HG02840 (cell line): ENCODE data around the gene UCKL1.
"Not testable (repeated sequence)": the region's sequence is repeated elsewhere in the genome, so short reads cannot be mapped to it uniquely, and the experiment has no call there.

Source experiments
- ATAC-seq: cut with Tn5 transposase; IDR thresholded peaks from one replicate; pipeline ENCODE4 v1.9.1; 2021; ENCODE audit warnings: mild to moderate bottlenecking, moderate library complexity, moderate number of reproducible peaks; ENCODE audit not compliant: unreplicated experiment, low FRiP score

UCKL1 gene

GRCh38 chr20:63973160-63973479, 16.9 kb upstream of the UCKL1 start:
- ATAC-seq, result no peak

- no peak for ATAC-seq
Measured at GRCh38 chr20:63972312-63973159, 16.3 kb upstream of the UCKL1 start.

DNA sequence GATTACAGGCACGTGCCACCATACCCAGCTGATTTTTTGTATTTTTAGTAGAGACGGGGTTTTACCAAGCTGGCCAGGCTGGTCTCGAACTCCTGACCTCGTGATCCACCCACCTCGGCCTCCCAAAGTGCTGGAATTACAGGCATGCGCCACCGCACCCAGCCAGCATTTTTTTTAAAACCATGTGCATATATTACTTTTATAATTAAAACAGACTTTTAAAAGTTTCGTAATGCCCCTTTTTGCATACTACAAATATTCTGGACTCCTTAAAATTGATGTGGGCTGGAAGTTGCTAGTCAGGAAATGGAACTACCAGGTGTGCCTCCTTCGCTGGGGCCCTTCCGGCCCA, 15.7 kb upstream of the UCKL1 start:
- not testable (repeated sequence) for ATAC-seq

DNA sequence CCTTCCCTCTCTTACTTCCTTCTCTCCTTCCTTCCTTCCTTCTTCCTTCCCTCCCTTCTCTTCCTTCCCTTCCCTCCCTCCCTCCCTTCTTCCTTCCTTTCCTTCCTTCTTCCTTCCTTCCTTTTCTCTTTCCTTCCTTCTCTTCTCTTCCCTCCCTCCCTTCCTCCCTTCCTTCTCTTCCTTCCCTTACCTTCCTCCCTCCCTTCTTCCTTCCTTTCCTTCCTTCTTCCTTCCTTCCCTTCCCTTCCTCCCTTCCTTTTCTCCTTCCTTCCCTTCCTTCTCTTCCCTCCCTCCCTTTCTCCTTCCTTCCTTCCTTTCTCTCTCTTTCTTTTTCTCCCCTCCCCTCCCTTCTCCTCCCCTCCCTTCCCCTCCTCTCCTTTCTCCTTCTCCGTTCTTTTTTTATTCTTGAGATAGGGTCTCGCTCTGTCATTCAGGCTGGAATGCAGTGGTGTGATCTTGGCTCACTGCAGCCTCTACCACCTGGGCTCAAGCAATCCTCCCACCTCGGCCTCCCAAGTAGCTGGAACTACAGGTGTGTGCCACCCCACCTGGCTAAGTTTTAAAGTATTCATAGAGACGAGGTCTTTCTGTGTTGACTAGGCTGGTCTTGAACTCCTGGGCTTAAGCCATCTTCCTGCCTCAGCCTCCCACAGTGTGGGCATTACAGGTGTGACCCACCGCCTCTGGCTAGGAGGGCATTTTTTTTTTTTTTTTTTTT, 14.7 kb upstream of the UCKL1 start:
- no peak for ATAC-seq

DNA sequence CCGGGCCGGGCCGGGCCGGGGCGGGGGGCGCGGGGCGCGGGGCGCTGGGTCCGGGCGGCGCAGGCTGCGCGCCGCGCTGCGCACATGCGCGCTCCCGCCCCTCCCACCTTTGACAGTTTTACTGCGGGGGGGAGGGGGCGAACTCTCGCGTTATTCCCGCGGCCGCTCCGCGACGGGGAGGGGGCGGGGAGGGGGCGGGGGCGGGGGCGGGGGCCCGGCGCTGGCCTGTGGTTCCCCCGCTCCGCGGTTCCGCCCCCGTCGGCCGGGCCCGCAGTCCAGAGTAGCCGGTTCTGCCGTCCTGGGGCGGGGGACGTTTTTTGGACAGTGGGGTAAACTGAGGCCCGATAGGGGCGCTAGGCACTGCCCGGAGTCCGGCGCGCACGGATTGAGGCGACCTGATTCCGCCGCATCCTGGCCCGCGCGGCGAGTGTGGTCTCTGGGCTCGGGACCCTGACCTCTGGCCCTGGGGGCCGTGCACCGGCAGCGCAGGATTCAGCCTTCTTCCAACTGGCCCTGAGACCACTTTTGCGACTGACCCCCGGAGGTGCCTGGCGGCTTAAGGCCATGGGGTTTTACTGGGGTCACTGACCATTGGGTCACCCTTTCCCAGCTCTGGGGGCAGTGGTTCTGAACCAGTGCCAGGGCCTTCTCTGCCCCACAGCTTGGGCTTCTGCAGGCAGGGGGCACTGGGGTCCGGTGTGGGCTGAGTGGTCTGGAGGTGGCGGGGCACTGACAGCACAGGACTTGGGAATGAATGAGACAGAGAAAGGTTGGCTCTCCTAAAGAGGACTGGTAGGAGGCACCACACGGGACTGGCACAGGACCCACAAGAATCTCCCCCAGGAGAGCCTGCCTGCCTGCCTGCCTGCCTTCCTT, 13.9 kb upstream of the UCKL1 start, which contains the start of gene ZNF512B:
Gene ZNF512B, minus strand, starts transcription at position 93 of the 876 bp plus-strand sequence. CDS start 1,980 bp downstream, outside the sequence.
- ATAC-seq, result no peak

DNA sequence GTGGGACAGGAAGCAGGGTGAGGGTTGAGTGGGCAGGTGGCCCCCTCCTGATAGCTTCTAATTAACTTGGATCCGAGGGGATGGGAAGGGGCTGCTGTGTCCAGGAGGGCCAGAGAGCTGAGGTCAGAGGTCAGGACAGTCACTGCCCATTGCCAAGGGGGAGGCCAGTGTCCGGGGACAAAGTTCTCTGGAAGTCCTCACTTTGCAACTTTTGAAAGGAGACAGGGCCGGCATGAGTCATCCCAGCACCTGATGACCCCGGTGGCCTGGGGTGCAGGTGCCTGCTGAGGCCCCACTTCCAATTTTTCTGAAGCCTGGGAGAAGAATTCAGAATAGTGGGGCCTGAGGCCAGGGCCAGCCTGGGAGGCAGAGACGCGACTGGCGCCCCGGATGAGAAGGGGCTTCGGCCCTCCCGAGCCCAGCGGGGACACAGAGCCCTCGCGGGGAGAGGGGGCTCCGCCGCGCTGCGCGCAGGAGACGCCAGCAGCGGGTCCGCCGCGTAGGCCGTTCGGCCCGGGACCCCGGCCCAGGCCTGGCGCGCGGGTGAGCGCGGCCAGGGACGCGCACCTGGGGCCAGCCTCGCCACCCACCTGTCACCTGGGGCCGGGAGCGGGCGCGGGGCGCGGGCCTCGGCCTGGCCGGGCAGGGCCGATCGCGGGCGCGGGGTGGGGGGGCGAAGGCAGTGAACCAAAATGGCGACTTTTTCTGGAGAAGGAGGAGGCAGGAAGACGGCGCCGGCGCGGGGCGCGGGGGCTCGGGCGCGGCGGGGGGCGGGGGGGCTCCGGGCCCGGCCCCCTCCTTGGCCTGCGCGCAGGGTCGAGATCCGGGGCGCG, 12.9 kb upstream of the UCKL1 start:
- ATAC-seq, result no peak

GRCh38 chr20:63968136-63968927, 12.1 kb upstream of the UCKL1 start:
- no peak for ATAC-seq

DNA sequence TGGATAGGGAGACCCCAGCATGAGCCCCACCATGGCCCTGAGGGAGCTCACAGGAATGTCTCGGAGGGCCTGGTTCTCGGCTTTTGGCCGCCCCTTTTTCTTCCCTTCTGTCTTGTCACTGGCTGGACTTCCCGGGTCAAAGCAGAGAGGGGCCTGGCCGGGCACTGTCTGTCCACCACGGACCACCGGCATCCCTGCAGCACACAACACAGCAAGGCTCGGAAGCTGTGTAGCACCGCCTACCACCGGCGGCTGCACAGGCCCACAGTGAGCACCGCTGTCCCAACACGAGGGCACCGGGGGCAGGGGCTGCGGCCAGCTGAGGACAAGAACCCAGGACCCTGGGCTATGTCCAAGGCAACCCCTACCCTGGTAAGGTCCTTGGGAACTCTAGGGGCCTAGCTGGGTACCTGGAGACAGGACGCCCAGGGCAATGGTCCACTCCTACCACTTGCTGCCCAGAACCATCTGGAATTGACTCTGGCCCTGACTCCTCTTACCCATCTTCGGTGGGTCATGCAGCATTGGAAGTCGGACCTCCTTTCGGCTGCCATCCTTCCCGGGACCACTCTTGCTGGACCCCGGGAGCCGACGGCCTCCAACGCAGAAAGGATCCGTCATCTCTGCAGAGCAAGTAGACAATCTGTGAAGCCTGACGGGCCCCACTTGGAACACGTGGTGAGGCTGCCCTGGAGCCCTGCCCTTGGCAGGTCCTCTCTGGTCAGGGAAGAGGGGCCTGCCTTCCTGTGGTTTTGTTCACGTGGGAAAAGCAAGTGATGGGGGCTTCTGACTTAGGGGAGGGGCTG, 11.3 kb upstream of the UCKL1 start:
- no peak for ATAC-seq

DNA sequence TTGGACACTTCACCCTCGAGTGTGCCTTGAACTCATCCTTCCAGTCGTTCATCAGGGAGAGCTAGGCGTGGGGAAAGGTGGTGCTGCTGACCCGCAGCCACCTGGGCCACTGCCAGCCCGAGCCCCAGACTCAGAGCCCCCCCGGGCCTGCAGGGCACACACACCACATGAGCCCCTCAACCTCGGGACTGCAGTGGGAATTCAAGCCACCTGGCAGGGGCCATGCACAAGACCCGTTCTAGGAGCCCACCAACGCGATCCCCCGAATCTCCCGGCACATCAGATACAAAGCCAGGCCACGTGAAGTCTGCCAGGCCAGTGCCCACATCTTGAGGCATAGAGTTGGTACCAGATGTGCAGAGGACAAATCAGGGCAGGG, 10.7 kb upstream of the UCKL1 start:
- ATAC-seq, result no peak

GRCh38 chr20:63966172-63966943, 10.1 kb upstream of the UCKL1 start:
- ATAC-seq, result no peak

- no peak for ATAC-seq
Measured at GRCh38 chr20:63964412-63964811, 8.2 kb upstream of the UCKL1 start.

- ATAC-seq, result no peak
Measured at GRCh38 chr20:63963784-63964301, 7.6 kb upstream of the UCKL1 start.

DNA sequence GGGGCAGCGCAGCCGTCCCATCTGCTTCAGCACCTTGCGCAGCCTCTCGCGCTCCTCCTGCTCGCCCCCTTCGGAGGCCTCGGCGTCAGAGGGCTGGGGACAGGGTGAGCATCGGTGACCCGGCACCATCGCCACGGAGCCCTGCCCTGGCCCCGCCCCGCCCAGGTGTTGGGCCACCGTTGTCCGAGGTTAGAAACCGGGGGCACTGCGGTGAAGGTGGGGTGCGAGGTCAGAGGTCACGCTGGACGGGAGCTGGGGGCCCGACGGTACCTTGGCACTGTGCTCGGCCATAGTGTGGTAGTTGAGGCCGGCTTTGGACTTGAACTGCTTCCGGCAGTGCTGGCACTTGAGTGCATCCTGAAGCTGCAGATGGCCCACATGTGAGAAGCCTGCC, 7.1 kb upstream of the UCKL1 start:
- ATAC-seq, result no peak

DNA sequence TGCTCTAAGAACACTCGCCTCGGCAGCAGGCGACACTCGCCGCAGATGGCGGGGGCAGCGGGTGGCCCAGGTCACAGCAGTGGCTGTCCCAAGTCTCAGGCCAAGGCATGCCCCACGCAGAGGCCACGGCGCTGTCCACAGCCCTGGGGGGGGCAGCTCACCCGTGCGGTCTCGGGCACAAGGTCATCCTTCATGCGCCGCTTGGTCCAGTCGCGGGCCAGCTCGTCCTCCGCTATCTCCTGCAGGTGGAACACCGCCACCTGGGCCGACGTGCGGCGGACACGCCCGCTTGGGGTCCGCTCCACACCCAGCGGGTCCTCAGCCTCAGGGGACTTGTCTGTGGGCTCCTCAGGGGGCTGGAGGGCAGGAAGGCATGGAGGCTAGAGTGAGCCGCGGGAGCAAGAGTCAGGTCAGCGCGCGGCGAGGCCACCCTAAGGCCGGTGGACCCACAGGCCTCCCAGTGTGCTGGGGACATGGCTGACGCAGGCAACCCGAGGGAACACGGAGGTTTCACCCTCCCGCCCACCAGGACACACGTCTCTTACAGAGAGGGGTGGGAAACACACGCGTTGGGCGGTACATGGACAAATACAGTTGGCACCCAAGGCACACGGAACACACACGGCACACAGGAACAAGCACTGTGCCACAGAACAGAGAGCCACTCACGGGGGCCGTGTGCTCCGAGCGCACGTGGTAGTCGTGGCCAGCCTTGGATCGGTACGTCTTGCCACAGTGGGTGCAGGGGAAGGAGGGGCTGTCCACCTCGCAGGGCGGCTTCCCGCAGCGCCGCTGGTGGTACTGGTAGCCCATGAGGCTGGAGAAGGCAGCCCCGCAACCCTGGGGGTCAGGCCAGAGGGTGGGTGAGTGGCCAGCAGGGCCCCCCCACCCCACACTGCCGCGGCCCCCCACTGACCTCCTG, 6.5 kb upstream of the UCKL1 start:
- no peak for ATAC-seq

GRCh38 chr20:63961664-63962425, 5.6 kb upstream of the UCKL1 start:
- no peak for ATAC-seq
